Colonic mucosa (tissue), 4 donors: ENCODE data around the gene CCND1. TPM values are rescaled to one million over a fixed set of nuclear protein-coding genes. Genes with fewer than 3 reads are reported as not detected.

Source experiments
- DNase-seq: peaks from one replicate; pipeline ENCODE4 v3.0.0-alpha.2; 2020
- H3K27ac ChIP-seq: fragments of 200-600 bp; one replicate; pipeline ENCODE4 v1.8.0; 2021
- H3K27me3 ChIP-seq: fragments of 200-600 bp; one replicate; pipeline ENCODE4 v1.8.0; 2021
- H3K36me3 ChIP-seq: fragments of 200-600 bp; one replicate; pipeline ENCODE4 v1.8.0; 2021
- H3K4me1 ChIP-seq: fragments of 200-600 bp; one replicate; pipeline ENCODE4 v1.8.0; 2021; ENCODE audit warnings: mild to moderate bottlenecking
- H3K4me3 ChIP-seq: fragments of 200-600 bp; one replicate; pipeline ENCODE4 v1.8.0; 2021
- H3K9ac ChIP-seq, 2 donors: one replicate each; pipeline ENCODE4 v1.7.0; 2013; ENCODE audit warnings: control low read depth in 2 of 2, low read depth in 2 of 2, low read length in 2 of 2
- H3K9me3 ChIP-seq: fragments of 200-600 bp; one replicate; pipeline ENCODE4 v1.8.0; 2021
- CTCF ChIP-seq: fragments of 200-600 bp; IDR thresholded peaks from one replicate; pipeline ENCODE4 v1.8.0; 2022; ENCODE audit warnings: antibody characterized with exemption, mild to moderate bottlenecking
- intact Hi-C: fragments of 100-400 bp; cut with DNase I; formaldehyde crosslinking; loops from one replicate; pipeline ENCODE4 v1.14.1; 2022
- total RNA-seq, 2 donors: library from RNA; stranded (reverse); fragmentation: NEBNext Ultra II Directional in 1 of 2; extraction: Animal tissue kit (Norgen Biotek cat#: 25700) in 1 of 2; gene quantifications; one replicate each; pipeline ENCODE4 v1.2.1, GENCODE V29; 2021
- donor health status: healthy.
- donor health status: DM: no; HTN: no; CAD: no.
- donor health status: DM: no; HTN: no; CAD: no.

Gene CCND1
- total RNA-seq = 10 to 100 TPM; 59.7 to 94.6 TPM

GRCh38 chr11:69640995-69641581 is at the start of gene CCND1:
TSS of gene CCND1 (plus strand) at chr11:69641156. CDS start at chr11:69641314, 158 bp downstream.
- H3K4me1 ChIP-seq = peaks cover 45% of the 10 kb centered on the region
- H3K27me3 ChIP-seq = peaks cover 33% of the 10 kb centered on the region
- intact Hi-C loops = loop anchor here (5.0 kb wide), 2 partner anchors 199 to 349 kb away; partner anchors contain the start of gene MYEOV
- no peaks in the 10 kb centered on the region for H3K9me3 ChIP-seq
- peak within 1 kb of the TSS; percentile 84 to 92 for H3K9ac ChIP-seq
- H3K4me3 ChIP-seq = peak within 1 kb of the TSS; percentile 86
- H3K27ac ChIP-seq = peak within 1 kb of the TSS; percentile 73
- H3K36me3 ChIP-seq = no peaks in the 10 kb centered on the region
- peak; percentile 82 for DNase-seq
- no peak for TF ChIP-seq CTCF

- no peak overlapping the region for H3K9ac ChIP-seq
- TF ChIP-seq CTCF = no peak
- intact Hi-C loops = no loop called here
- no peaks in the 10 kb centered on the region for H3K4me1 ChIP-seq
- no peaks in the 10 kb centered on the region for H3K36me3 ChIP-seq
- no peak overlapping the region for H3K27ac ChIP-seq
- DNase-seq = no peak
- no peaks in the 10 kb centered on the region for H3K9me3 ChIP-seq
- H3K4me3 ChIP-seq = no peak overlapping the region
- H3K27me3 ChIP-seq = no peaks in the 10 kb centered on the region
These were observed 47.8 kb upstream of the CCND1 start for GRCh38 chr11:69592986-69593650.

GRCh38 chr11:69593851-69594250 is 47.1 kb upstream of the CCND1 start:
- no peak overlapping the region for H3K9ac ChIP-seq
- no peak for TF ChIP-seq CTCF
- no peak overlapping the region for H3K27ac ChIP-seq
- H3K36me3 ChIP-seq = no peaks in the 10 kb centered on the region
- H3K9me3 ChIP-seq = no peaks in the 10 kb centered on the region
- intact Hi-C loops = no loop called here
- no peak overlapping the region for H3K4me3 ChIP-seq
- H3K27me3 ChIP-seq = no peaks in the 10 kb centered on the region
- no peaks in the 10 kb centered on the region for H3K4me1 ChIP-seq
- no peak for DNase-seq

- Histone ChIP-seq H3K9me3 (no peaks in the 10 kb centered on the region), H3K4me1 (no peaks in the 10 kb centered on the region), H3K9ac (no peak overlapping the region), H3K4me3 (no peak overlapping the region), H3K27me3 (no peaks in the 10 kb centered on the region), H3K36me3 (no peaks in the 10 kb centered on the region), H3K27ac (no peak overlapping the region)
- TF ChIP-seq CTCF = no peak
- DNase-seq = no peak
- intact Hi-C loops = no loop called here
These were observed 46.5 kb upstream of the CCND1 start for GRCh38 chr11:69594481-69594880.

- no peak for TF ChIP-seq CTCF
- Histone ChIP-seq H3K27me3 (no peaks in the 10 kb centered on the region), H3K4me3 (no peak overlapping the region), H3K4me1 (no peaks in the 10 kb centered on the region), H3K27ac (no peak overlapping the region), H3K36me3 (no peaks in the 10 kb centered on the region), H3K9me3 (no peaks in the 10 kb centered on the region), H3K9ac (no peak overlapping the region)
- DNase-seq = no peak
- intact Hi-C loops = no loop called here
These were observed 44.9 kb upstream of the CCND1 start for GRCh38 chr11:69595805-69596665.
